ENCODE measurements around the gene NT5DC3.
"Not testable (repeated sequence)": the region's sequence is repeated elsewhere in the genome, so short reads cannot be mapped to it uniquely, and the experiment has no call there.

NT5DC3 gene

GRCh38 chr12:103855036-103855712 lies 14.1 kb upstream of the NT5DC3 start:
- no peak for DNase-seq

GRCh38 chr12:103854372-103854973 lies 13.4 kb upstream of the NT5DC3 start:
- no peak for DNase-seq

DNA sequence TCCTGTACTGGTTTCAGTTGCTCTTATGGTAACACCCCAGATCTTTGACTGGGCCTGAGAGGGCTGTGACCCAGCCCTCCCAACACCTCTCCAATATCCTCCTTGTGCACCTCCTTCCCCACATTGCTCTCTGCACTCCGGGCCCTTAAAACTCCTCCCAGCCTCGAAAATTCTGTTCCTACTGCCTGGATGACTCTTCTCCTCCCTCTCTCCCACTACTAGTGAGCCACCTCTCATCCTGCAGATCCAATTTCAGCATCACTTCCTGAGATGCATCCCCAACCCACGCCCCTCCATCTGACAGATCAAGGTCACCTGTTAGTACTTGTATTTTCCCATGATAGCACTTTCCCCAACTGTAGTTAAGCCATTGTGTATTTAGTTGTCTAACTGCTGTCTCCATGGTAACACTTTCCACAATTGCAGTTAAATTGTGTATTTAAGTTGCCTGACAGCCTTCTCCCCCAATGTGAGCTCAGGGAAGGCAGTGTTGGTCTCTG lies 11.5 kb upstream of the NT5DC3 start:
- DNase-seq = no peak

GRCh38 chr12:103851127-103851526 lies 10.1 kb upstream of the NT5DC3 start:
- DNase-seq = no peak

- DNase-seq = no peak
These were observed 9.4 kb upstream of the NT5DC3 start for GRCh38 chr12:103850429-103850828.

DNA sequence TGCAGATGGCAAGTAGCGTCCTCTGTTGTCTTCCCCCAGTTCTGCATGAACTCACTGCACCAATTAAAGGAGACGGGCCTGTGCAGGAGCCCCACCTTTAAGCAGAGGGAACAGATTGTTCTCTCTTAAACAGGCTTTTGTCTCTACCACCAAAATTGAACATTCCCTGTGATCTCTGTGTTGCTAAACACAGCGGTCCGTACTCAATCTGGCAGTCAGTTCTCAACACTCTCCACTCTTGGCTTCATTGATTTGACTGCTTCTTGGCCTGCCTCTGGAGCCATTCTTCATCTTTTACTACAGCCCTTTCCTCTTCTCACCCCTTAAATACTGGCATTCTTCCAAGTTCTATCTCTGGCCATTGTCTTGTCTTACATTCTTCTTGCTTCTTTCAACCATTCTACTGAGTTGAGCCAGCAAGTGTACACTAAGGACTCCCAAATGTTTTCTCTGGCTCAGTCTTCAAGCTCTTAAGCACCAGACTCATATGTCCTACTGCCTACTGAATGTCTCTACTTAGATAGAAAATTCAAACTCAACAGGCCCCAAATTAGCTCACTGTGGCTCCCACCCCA lies 8.0 kb upstream of the NT5DC3 start:
- DNase-seq = no peak

GRCh38 chr12:103848143-103848542 lies 7.1 kb upstream of the NT5DC3 start:
- DNase-seq = no peak

GRCh38 chr12:103846415-103846814 lies 5.4 kb upstream of the NT5DC3 start:
- no peak for DNase-seq

DNA sequence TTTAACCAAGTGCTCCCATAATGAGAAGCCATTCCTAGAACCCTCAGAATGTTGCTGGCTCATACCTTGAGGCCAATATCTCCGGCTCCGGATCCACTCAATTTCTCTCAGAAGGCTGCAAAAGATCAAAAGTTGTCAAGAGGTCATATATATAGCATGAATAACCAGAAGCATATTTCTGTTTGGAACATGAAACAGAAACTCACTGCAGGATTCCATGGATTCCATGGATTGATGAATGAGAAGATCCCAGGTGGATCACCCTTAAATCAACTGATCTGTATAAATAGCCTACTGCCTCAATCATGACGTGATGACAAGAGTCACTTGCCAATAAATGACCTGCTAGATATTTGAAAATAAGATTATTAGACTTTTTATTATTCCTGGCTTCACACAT lies 3.3 kb upstream of the NT5DC3 start:
- no peak for DNase-seq

GRCh38 chr12:103841690-103842584 lies 903 bp upstream of the NT5DC3 start:
- peak; percentile 66 for DNase-seq

DNA sequence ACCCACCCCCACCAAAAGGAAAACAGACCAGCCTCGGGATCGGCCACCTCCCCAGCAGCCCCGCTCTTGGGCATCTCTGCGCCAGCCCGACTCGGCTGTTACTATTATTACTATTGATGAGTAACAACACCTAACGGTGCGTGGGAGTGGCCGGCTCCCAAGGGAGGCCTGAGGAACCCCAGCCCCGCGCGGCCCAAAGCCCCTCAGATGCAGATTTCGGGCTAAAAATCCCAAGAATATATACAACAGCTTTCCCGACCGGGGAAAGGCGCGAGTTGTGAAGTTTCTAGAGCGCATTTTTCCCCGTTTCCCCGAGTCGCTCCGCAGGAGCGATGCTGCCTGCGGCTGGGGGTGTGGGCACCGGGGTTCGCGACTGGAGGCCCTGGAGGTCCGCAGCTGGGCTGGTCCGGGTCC lies 565 bp downstream of the NT5DC3 start:
- DNase-seq = no peak

- no peak for DNase-seq
These were observed 1.2 kb downstream of the NT5DC3 start for GRCh38 chr12:103839609-103840461.

DNA sequence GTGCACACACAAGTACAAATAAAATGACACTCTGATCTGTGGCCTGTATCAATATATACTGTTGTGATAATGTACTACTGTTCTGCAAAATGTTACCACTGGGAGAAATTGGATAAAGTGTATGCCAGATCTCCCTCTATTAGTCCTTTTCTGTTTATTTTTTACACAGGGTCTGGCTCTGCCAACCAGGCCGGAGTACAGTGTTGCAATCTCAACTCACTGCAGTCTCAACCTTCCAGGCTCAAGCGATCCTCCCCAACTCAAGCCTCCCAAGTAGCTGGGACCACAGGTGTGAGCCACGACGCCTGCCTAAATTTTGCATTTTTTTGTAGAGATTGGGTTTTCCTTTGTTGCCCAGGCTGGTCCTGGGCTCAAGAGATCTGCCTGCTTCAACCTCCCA lies 1.9 kb downstream of the NT5DC3 start:
- DNase-seq = no peak

- no peak for DNase-seq
These were observed 2.6 kb downstream of the NT5DC3 start for GRCh38 chr12:103838254-103838914.

DNA sequence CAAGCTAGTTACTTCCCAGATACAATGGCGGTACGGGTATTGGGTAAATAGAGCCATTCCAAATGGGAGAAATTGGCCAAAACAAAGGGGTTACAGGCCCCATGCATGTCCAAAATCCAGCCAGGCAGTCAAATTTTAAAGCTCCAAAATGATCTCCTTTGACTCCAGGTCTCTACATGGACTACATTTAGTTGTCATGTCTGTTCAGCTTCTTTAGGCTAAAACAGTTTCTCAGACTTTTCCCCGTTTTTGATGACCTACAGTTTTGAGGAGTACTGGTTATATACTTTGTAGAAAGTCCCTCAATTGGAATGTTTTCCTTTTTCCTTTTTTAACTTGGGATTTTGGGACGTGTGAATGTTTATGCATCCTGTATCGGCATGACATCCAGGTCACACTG lies 4.7 kb downstream of the NT5DC3 start:
- no peak for DNase-seq

GRCh38 chr12:103835747-103836335 lies 5.2 kb downstream of the NT5DC3 start:
- not testable (repeated sequence) for DNase-seq

DNA sequence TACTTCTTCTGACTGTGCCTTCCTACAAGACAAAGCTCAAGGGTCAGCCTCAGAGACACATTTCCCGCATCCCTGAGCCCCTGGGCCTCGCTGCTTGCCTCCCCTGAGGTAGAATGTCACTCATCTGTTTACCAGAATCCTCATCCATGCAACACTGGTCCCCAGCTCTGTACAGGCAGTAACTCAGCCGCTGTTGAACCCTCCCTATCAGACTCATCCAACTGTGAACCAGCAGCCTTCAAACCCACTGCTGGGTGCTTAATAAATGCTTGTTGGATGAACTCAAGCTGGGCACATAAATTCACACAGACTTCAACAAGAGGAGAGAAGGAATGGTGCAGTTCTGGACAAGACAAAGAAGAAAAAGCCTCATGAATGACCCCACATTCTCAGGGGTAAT lies 6.1 kb downstream of the NT5DC3 start:
- no peak for DNase-seq

DNA sequence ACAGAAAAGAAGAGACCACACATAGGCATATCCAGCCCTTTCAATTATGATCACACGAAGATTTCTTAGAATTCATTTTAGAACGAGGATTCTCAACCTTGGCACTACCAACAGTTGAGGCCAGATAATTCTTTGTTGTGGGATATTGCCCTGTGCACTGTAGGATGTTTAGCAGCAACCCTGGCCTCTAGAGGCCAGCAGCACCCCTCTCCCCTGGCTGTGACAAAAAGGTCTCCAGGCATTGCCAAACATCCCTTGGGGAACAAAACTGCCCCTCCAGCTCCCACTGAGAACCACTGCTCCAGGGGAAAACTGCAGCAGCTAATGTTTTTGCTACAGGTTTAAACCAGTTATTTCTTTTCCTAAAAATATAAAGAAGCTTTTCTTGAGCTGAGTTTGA lies 7.1 kb downstream of the NT5DC3 start:
- no peak for DNase-seq

DNA sequence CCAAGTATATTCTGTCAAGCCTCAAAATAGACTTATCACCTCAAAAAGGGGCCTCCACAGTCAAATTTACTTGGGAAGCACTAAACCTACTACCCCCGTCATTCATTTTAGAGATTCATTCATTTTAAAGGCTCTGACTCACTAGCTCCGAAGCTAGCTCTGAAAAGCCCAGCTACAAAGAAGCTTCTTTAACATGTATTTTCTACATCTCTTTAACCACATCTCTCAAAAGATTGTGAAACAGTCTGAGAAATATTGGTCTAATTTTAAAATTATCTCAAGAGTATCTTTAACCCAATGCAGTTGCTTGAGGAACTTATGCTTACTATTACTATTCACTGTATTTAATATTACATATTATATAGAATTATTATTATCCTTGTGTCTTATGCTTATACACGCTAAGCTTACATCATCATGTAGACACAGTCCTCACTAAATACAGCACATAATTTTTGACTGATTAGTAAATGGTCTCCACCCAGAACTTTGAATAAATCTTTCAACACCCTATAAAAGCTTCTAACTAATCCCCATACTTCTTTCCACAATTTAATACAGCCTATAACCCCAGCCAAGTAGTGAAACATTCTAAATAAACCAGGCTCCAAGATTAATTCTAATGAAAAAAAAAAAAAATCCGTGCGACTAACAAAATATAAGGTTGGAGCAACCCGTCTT lies 7.8 kb downstream of the NT5DC3 start:
- DNase-seq = no peak
